AG20443 (cell line): ENCODE results near the gene SUPT4H1.
A peak's percentile ranks its signal among the peaks of the same experiment; 100 is the strongest.
"Not testable (repeated sequence)": the region's sequence is repeated elsewhere in the genome, so short reads cannot be mapped to it uniquely, and the experiment has no call there.

Experiments used
- DNase-seq: peaks from one replicate; pipeline ENCODE4 v3.0.0; 2012; ENCODE audit warnings: low spot score, mixed read lengths

Gene SUPT4H1

DNA sequence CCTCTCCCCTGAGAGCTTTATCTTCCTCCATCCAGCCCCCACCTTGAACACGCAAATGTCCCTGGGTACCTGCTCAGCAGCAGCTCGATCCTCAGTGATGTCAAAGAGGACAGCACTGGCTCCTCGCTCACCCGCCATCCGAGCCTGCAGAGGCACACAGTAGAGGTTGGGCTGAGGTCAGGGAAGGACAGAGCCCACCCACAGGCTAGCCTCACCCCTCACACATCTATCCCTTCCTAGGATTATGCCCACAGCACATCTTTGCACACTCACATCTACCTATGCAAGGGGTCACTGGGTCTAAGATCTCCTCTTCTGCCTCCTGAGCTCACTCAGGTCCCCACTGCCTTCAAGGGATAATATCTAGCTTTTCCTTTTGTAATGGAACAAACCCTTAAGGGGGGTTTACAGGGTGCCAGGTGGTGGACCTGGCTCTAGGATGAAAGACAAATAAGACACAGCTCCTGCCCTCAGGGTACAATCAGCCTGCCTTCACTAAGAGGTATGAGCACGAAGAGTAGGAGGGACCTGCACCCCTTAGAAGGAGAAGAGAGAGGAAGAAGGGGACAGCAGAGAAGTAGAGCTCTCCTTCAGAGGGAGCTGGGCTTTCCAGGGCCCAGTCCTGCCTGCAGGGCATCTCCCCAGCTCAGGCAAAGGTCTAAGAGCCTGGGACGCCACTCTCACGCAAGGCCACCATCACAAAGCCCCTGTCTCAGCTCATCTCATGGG lies 11.6 kb upstream of the SUPT4H1 start:
- no peak for DNase-seq

DNA sequence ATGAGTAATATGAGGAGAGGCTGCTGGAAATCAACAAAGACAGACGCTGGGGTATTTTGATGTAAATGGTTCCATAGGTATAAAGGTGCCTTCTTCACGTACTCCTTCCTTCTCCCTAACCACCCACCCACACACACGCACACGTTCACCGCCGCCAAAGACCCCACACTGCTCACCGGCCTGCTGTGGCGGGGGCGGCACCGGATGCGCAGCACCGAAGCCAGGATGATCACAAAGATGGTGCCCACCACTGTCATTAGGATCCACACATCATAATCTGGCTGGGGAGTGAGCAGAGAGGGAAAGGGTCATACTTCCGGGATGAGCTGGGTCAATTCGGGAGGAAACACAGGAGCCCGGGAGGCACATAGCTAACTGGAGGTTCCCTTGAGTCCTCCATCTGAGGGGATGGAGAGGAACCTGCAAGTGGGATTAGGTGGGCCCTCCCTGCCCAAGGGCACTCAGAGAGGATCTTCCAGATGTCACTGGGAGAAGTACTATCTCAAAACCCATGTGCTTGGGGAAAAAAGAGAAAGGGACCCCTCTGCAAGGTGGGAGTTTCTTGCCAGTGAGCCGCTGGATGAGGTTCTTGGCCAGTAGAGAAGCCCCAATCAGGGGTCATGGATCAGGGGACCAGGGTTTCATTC lies 10.5 kb upstream of the SUPT4H1 start:
- DNase-seq, result no peak

DNA sequence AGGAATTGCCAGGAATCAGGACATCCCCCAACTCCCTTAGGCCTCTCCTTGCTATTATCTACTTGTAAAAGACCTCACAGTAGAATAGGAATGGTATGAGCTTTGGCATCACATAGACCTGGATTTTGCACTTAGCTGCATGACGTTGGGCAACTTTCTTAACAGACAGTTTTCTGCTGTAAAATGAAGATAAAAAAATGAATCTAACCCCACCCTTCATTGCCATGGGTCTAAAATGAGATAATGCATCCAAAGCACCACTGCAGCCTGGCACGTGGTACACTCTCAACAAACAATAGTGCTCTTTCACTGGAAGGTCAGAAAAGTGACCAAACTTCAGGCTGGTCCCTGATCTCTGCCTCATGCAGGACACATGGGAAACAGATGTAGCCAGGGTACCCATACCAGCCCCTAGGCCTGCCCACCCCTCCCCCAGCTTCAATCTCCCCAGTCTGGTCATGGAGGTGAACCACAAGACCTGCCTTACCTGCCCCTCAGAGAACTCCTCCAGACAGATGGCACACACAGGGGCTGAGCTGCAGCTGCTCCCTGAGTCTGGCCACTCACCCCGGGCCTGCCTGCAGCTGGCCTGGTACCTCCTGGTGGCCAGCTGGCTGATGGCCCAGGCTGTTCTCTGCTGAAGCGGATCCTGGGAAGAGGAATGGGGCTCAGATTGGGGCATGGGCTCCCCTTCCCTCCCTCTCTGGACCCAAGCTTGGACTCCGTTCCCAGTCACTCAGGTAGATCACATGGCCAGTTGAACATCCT lies 8.5 kb upstream of the SUPT4H1 start:
- no peak for DNase-seq

DNA sequence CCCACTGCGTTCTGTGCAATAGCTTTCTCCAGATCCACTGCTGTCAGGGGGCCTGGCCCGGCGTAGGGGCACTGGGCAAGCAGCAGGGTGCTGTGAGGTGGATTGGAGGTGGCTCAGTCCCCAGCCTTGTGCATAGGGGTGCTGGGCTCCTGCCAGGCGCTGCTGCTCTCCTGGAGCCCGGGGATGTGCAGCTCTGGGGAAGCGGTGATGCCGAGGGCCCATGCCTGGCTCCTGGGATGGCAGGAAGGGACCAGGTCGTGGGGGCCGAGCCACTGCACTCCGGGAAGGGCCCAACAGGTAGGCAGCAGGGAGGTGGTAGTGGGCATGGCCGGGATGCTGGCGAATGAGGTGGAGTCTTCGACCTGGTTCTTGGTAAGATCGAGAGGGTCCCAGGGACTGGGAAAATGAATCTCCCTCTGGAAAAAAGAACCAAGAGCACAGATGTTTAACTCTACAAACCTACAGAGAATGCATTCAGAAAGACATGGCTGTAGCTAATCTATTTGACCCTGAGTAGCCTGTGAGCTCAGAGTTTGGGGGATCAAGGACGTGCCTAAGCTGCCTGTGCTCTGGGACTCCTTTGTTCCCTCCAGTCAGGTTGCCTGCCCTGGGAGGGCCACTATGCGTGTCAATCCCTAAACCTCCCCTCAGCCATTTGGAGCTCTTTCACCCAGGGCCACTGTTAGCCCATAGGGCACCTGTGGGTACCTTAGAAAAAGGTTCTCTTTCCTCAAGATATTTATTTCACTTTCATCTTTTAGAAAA lies 6.6 kb upstream of the SUPT4H1 start:
- no peak for DNase-seq

DNA sequence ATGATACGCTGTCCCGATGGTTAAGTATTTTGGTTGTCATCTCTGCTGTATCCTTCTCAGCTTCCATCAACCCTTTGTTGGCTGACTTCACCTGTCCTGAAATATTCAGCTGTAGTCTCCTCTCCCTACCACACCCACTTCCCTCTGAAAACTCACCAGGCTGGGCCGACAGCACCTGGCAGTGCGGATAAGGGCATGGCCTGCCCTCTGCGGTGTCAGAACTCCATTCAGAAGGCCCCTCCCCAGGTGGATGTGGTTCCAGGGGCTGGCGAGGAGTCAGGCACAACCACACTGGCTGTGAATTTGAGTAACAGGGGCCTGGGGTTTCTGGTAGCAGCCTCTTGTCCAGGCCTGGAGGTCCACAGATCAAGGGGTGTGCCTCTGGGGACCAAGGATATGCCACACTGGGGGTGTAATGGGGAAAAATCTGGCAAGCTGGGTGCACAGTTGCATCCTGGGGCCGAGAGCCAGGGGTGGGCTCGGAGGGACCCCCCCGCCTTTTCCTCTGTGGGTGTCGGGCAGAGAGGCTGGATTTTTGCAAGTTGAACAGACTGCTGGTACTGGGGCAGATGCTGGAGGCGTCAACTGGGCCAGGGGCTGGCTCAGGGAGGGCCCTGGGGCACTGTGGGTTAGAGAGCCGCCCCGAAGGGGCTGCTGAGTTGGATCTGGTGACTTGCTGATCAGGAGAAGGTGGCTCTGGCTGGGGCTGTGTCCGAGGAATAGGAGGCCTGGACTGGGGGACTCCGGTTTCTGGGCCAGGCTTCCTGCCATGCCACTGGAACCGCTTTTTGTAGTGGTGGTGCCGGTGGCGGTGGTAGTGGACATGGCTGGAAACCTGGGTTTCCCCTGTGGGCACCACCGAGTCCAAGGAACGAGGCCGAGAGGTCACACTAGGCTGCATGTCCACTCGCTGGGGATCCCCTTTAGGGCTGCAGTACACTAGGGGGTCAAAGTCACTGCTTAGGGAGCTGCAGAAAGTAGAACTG lies 5.6 kb upstream of the SUPT4H1 start:
- no peak for DNase-seq

DNA sequence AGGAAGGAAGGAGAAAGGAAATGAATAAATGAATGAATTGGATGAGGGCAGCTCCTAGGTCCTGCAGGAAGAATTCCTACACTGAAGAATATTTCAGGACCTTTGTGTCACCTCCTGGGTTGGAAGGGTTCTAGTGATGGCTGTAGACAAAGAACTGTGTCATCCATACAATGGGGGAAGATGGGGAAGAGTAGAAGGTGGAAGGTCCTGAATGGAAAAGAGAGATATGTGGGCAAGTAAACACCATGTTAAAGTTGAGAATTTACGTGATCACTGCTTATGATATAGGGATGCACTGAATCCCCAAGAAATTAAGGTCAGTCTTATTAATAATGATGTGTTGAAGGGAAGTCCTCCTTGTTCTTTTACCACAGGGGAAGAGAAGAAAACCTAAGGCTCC lies 4.2 kb upstream of the SUPT4H1 start:
- DNase-seq, result no peak

DNA sequence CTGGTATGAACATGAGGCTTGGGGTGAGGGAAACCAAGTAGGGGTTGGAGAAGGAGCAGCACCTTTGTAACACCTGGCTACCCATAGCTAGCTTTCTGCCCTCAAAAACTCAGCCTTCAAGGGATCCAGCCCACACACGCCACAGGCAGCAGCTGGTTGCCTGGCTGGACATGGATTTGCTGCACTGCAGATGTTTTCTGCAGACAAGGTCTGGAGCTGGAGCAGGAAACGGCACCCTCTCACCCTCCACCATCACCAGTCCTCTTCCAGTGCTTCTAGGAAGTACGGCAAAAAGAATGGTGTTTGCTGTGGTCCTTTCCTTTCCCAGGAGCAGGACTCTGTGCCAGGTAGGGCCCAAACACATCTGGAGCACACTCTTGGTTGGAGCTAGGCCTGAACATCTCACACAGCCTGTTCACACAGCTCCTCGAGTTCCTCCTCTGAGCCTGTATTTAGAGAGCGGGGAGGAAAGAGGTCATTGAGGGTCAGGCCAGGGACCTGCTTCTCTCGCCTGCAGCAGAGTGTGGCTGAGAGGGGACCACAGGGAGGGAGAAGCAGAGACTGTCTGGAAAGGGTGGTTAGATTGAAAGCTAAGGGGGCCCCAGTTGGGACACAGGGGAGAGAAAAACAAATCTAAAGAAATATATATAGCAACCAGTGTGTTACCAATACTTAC lies 2.7 kb upstream of the SUPT4H1 start:
- no peak for DNase-seq

DNA sequence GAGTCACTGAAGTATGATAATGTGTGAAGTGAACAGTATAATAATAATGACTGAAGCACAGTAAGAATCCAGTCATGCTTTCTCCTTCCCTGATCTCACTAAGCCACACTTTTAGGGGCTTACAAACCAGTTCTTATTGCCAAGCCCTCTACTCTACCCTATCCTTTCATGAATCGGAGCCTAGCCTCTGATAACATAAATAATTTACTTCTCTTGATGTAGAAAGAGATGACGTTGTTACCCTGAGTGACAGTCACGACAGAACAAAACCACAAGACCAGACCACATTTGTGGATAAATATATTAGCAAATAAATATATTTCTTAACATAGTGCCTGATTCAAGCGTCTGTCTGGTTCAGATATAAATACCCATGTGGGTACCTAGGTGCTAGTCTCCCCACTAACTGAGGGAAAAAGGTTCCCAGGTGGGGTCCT lies 1.4 kb upstream of the SUPT4H1 start:
- DNase-seq, result no peak

DNA sequence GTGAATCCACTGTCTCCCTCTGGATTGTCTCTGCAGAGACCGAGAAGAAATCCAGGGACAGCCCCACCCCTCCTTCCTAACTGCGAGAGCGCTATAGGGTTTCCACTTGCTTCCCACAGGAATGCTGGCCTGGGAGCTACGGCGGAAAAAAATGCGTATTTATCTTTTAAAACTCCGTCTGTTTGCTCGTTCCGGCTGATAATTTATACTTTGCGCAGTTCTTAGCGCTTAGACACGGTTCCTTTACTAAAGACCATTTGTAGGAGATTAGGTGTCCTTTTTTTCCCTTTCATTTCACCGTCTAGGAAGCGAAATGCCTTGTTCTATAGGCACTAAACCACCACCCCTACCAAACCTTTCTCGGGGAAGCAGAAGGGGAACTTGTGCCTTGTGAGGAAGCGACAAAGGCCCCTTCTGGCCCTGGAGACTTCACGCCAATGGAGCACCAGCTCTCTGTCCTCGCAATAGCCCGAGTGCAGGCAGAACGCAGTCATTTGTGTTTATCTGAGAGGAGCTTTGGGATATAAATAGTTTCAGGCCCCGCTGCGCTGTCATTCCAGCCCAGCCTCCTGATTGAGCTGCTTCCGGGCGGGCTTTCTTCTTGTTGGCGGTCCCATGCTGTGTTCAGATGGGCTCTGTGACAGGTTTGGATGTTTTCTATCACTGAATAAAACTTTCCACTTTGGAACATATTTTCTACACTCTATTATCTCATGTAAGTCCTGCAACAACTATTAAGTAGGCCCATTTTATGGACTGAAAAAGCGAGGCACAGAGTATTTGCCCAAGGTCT lies 791 bp upstream of the SUPT4H1 start:
- DNase-seq, result peak; percentile 60

DNA sequence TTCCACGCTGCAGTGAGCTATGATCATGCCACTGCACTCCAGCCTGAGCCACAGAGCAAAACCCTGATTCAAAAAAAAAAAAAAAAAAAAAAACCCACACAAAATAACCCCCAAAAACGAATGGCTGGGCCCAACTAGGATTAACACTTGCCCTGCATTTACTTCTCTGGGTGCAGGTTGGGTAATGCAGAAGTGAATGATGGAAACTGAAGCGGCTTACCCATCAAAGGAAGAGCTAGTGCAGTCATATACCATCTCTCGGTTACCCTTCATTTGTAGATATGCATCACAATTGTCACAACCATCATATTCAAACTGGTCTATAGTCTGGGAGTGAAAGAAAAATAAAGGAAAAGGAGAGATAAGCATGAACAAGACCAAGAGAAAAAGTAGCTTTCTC lies 819 bp downstream of the SUPT4H1 start:
- no peak for DNase-seq

DNA sequence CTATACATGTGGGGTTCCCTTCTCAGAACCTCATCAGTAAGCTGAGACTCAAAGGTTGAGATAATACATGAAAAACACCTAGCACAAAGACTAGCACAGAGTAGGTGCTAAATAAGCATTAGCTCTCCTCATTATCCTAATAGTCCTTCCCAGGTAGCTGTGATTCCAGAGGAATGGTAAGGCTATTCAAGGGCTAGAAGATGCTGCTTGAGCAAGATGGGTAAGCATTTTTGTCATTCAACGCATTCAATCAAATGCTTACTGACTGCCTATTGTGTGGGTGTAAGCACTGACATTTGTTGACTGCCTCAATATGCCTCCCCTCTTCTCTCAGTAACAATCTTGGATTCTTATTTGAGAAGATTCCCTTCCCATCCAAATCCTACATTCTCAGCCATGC lies 4.0 kb downstream of the SUPT4H1 start:
- DNase-seq, result no peak

DNA sequence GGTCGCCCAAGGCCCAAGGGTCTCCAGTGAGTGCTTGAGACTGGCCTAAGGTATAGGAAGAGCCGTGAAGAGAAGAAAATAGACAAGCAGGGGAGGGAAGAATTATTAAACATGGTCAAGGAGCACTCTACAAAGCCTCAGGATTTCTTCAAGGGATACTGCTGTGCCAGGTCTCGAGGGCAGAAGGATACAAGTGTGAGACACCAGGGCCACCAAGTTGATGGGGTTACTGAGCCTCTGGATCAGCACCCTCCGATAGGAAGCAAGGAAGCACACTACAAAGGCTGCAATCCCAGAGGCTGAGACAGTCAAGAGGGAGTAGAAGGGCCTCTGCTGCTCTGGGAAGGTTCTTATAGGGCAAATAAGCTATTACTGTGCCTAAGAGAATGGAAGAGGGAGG lies 6.5 kb downstream of the SUPT4H1 start:
- no peak for DNase-seq

DNA sequence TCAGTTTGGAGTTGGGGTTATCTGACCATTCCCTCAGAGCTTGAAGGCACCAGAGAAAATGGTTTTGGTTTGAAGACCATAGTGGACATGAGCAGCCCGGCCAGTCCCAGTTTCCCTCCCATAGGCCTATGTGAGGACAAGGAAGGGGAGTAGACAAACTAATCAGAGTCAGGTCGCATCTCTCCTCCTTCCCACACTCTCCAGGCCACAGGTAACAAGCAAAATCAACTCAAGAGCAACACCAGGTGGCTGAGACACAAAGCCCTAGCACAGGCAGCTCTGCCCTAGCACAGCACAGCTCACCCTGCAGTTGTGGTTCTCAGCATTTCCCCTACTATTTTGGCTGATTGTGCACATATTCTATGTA lies 7.2 kb downstream of the SUPT4H1 start:
- DNase-seq, result no peak

DNA sequence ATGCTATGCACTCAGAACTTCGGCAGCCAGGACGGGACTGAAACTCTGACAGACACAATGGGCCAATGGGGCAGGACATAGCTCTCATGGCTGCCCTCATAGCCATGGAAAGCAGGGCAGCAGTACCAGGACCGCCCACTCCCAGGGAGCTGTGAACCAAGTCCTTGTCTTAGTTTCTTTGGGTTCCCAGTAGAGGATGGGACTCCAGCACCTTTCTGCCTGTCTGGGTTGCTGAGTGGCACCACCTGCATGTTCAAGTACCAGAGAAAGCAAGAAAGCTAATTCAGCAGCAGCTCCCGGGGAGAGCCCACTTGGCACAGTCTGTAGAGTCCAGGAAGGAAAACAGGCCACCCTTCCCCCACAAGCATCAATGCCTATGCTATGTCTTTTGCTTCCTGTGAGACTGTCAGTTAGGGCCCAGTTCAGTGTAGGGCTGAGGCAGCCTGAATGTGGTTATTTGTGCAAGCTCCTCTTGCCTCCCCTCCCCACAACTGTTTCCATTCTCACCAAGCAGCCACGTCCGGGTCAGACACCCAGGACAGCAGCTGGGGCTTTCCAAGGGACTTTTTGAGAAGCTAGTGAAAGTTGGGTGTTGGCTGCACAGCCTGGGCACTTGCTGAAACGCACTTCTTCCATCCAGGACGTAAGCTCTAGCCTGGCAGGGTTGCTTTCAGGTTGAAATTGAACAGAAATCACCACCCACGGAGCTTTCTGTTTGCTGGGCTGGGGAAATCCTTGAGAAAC lies 7.8 kb downstream of the SUPT4H1 start:
- no peak for DNase-seq

DNA sequence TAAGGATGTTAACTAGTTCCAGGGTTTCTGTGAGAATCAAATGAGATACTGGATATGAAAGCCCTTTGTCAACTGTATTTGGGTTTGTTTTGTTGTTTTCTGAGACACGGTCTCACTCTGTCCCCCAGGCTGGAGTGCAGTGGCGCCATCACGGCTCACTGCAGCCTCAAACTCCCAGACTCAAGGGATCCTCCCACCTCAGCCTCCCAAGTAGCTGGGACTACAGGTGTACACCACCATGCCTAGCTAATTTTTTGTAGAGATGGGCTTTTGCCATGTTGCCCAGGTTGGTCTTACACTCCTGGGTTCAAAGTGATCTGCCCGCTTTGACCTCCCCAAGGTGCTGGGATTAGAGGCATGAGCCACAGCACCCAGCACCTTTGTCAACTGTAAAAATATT lies 8.9 kb downstream of the SUPT4H1 start:
- no peak for DNase-seq

DNA sequence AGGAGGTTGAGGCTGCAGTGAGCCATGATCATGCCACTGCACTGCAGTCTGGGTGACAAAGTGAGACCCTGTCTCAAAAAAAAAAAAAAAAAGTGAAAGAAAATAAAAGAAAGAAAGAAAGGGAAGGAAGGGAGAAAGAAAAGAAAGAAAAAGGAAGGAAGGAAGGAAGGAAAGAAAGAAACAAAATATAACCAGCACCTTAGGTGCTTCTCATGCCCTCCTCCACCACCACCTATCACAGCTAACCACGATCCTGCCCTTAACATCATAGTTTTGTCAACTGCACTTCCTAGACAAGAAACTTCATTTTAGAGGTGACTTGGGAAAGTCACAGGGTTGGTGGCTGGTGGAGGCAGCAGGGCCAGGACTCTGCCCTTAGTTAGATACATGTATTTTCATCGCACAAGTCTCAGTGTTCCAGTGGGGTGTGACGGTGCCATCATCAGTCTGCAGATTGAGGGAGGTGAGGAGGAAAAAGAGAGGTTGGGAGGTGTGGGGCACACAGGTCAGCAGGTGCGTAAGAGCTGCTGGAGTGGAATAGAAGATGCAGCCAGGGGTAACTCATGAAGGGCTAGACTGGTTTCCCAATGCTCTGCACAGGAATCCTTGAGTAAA lies 10.0 kb downstream of the SUPT4H1 start:
- no peak for DNase-seq

DNA sequence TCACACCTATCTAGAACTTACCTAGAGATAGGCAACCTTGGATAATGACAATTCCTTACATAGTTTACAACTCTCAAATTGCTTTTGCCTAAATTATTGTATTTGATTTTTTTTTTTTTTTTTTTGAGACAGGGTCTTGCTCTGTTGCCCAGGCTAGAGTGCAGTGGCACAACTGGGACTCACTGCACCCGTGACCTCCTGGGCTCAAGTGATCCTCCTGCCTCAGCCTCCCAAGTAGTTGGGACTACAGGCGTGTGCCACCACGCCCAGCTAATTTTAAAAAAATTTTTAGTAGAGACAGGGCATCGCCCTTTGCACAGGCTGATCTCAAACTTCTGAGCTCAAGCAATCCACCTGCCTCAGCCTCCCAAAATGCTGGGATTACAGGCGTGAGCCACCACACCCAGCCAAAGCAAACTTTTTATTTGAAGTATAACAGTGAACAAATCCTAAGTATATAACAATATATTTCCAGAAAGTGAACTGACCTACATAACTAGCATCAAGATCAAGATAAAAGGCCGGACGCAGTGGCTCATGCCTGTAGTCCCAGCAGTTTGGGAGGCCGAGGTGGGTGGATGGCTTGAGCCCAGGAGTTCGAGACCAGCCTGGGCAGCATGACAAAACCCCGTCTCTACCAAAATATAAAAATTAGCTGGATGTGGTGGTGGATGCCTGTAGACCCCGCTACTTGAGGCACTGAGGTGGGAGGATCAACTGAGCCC lies 10.7 kb downstream of the SUPT4H1 start:
- not testable (repeated sequence) for DNase-seq

DNA sequence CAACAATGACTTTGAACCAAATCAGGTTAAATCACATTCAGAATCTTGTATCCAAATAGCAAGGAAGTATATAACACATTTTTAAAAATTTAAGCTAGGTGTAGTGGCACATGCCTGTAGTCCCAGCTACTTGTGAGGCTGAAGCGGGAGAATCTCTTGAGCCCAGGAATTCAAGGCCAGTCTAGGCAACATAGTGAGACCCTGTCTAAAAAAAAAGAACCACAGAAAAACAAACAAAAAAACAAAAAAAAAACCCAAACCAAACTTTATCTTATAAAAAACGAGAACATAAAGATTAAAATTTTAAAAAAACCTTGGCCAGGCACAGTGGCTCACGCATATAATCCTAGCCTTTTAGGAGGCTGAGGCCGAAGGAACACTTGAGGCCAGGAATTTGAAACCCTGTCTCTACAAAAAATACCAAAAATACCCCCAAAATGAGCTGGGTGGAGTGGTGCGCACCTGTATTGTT lies 11.6 kb downstream of the SUPT4H1 start:
- DNase-seq, result no peak
